TTC549 (cell line): ENCODE results near the gene TCF7L2.

Experiments used
- FAIRE-seq: peaks from 2 replicates; lab custom pipeline; 2012; peaks lifted over from hg19 to GRCh38; lab: Jason Lieb, UNC

TCF7L2 gene

GRCh38 chr10:113179966-113180365, 229.9 kb downstream of the TCF7L2 start:
- no peak for FAIRE-seq

DNA sequence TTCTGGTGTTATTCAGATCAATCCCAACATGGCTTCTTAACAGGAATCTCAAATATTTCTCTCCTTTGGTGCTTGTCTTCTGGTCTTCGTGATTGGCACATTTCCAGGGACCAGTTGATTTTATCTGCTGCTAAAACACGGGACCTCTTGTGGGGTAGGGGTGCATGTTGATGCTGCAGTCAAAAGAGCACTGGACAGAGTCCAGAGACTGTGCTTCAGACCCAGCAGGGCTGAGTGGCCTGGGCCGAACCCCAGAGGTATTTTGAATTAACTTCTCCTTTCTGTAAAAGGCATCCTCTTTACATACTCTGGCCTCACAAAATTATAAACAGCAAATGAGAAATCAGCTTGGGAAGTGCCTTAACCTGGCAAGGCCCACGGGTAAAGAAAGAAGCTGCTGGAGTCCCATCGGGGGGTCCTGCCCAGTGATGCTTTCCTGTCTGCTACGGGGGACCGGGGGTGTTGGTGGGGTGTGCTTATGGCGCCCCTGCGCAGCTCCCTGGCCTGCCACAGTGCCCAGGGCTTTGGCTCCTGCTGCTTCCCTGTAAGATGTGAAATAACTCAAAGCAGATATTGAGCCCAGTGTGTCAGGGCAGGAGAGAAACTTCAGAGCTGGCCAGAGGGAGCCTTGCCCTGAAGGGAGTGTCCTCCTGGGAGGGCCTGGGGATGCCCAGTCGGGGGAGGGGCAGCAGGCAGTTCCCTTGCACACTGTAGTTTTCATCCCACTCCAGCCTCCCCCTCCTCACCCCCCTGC, 230.5 kb downstream of the TCF7L2 start:
- FAIRE-seq = no peak

DNA sequence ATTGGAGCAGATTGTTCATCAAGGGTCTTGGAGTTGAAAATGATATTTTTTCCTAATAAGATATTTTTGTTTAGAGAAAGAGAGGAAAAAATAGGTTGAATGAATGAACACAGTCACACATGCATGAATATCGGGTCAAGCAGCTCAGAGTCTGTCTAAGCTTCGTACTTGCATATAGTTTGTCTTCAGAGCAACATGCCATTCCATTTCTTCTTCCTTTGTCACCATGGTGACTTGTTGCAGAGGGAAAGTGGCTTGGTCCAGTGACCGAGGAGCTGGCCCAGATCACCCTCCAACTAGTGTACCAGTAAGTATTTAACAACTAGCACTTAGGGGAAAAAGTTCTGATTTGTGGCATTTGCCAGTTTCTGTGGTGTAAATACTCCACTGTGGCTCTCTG, 232.1 kb downstream of the TCF7L2 start:
- no peak for FAIRE-seq

GRCh38 chr10:113183573-113183972, 233.5 kb downstream of the TCF7L2 start:
- no peak for FAIRE-seq

GRCh38 chr10:113187063-113187777, 237.2 kb downstream of the TCF7L2 start:
- no peak for FAIRE-seq

DNA sequence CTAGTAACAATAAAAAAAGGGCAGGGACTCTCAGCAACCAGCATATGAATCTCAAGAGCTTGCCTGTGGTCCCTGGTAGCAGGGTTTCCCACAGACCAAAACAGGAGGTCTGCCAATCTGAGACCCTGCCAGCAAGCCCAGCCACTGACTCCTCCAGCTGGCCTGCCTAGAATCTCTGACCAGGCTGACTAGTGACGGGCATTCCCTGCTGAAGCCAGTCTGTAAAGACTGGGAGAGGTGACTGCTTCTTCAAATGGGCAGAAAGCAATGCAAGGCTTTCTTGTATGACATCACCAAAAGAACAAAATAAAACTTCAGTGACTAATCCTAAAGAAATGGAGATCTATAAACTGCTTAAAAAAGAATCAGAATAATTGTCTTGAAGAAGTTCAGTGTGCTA, 249.4 kb downstream of the TCF7L2 start:
- FAIRE-seq = no peak

GRCh38 chr10:113202011-113202410, 252.0 kb downstream of the TCF7L2 start:
- FAIRE-seq = no peak

- no peak for FAIRE-seq
Measured at GRCh38 chr10:113207924-113208323, 257.9 kb downstream of the TCF7L2 start.

DNA sequence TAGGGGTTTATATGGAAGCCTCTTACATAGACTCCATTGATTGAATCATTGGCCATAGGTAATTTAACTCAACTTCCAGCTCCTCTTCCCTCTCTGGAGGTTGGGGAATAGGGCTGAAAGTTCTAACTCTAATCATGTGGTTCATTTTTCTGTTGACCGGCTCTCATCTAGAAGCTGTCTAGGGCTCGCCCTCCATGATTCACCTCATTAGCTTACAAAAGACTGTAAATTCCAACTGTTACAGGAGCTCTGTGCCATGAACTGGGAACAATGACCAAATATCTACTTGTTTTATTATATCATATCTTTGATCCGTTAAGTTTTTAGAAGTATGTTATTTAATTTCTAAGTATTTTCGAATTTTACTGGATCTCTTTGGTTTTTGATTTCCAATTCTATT, 263.0 kb downstream of the TCF7L2 start:
- no peak for FAIRE-seq

DNA sequence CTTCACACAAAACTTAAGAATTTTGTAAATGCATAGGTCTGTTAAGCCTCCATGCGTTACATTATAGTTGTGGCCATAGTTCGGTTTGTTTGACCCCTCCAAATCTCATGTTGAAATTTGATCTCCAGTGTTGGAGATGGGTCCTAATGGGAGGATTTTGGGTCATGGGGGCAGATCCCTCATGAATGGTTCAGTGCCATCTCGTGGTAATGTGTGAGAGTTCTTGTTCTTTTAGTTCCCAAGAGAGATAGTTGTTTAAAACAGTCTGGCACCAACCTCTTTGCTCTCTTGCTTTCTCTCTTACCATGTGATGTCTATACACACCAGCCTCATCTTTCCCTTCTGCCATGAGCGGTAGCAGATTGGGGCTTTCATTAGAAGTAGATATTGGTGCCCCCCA, 264.3 kb downstream of the TCF7L2 start:
- no peak for FAIRE-seq

DNA sequence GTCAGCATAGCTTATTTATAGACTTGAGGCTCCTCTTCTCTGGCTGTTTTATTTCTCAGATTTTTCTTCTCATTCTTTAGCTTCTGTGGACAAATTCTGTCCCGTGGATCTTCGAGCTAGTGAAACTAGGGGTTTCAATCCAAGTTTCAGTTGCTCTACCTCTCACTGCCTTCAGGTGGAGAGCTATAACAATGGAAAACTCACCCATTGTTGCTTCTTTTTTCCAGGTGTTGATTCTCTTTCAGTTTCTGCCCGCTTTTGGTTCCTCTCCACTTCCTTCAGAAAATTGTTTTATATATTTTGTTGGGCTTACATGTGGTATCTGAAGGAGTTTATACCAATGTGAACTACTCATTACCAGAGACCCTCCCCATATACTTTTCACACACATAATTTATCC, 266.1 kb downstream of the TCF7L2 start:
- FAIRE-seq = no peak
